Endothelial cell of umbilical vein (primary cell): ENCODE results near the gene SH3TC1.

Experiments
- FOS ChIP-seq: IDR thresholded peaks from 2 replicates; pipeline ENCODE4 v1.6.1; 2011; ENCODE audit warnings: mild to moderate bottlenecking, low read length, moderate library complexity, borderline replicate concordance; ENCODE audit not compliant: insufficient read depth
- JUN ChIP-seq: IDR thresholded peaks from 2 replicates; pipeline ENCODE4 v1.6.1; 2011; ENCODE audit warnings: borderline replicate concordance, low read depth; ENCODE audit not compliant: insufficient read length, insufficient read depth
- POLR2A ChIP-seq: IDR thresholded peaks from 2 replicates; pipeline ENCODE4 v1.6.1; 2012; ENCODE audit warnings: low read depth, mild to moderate bottlenecking, control low read depth, low read length
- POLR2AphosphoS5 ChIP-seq: IDR thresholded peaks from 2 replicates; pipeline ENCODE4 v1.6.1; 2012; ENCODE audit warnings: low read depth, mild to moderate bottlenecking, control low read depth, low read length, moderate library complexity; ENCODE audit not compliant: insufficient read depth
- TF ChIP-seq, protein P1 (sequence below), 2 donors: IDR thresholded peaks; 1 replicate in 1 of 2; 2 replicates in 1 of 2; pipeline ENCODE4 v1.5.1; 2011; ENCODE audit warnings: low read length in 2 of 2, mild to moderate bottlenecking in 2 of 2, moderate library complexity in 2 of 2, control low read depth in 1 of 2, inconsistent platforms in 1 of 2, low read depth in 1 of 2; ENCODE audit not compliant: insufficient read depth in 1 of 2; ENCODE audit errors: extremely low read depth in 1 of 2

DNA sequence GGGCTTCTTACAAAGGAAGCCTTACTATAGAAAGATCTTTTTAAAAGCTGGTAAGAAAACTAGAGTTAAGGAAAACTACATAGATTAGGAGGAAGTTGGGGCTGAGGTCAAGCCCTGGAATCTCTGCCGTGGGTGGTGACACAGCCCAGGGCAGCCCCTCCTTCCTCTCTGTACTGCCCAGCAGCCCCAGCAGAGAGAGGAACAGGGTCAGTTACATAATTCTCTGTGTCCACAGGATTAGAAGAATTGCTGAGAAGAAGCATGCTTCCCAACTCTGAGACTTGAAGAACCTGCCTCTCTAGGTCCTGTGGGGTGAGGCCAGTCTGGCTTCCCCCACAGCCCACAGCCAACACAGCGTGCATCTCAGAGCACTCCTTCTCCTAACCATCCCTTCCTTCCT is 31.3 kb upstream of the SH3TC1 start:
- no peak for TF ChIP-seq POLR2A
- TF ChIP-seq, protein P1, sequence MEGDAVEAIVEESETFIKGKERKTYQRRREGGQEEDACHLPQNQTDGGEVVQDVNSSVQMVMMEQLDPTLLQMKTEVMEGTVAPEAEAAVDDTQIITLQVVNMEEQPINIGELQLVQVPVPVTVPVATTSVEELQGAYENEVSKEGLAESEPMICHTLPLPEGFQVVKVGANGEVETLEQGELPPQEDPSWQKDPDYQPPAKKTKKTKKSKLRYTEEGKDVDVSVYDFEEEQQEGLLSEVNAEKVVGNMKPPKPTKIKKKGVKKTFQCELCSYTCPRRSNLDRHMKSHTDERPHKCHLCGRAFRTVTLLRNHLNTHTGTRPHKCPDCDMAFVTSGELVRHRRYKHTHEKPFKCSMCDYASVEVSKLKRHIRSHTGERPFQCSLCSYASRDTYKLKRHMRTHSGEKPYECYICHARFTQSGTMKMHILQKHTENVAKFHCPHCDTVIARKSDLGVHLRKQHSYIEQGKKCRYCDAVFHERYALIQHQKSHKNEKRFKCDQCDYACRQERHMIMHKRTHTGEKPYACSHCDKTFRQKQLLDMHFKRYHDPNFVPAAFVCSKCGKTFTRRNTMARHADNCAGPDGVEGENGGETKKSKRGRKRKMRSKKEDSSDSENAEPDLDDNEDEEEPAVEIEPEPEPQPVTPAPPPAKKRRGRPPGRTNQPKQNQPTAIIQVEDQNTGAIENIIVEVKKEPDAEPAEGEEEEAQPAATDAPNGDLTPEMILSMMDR (IDR thresholded peaks at IDR 0.05; ENCODE audit: extremely low read depth in 1 of 2, insufficient read depth in 1 of 2, low read depth in 1 of 2, low read length in 2 of 2), result no peak
- TF ChIP-seq JUN, result no peak
- no peak for TF ChIP-seq POLR2AphosphoS5
- TF ChIP-seq FOS, result no peak
